HG02884 (cell line): ENCODE data around the gene CTAGE4.
"Not testable (repeated sequence)": the region's sequence is repeated elsewhere in the genome, so short reads cannot be mapped to it uniquely, and the experiment has no call there.

ENCODE experiments used
- ATAC-seq: cut with Tn5 transposase; IDR thresholded peaks from one replicate; pipeline ENCODE4 v1.9.1; 2021; ENCODE audit warnings: mild to moderate bottlenecking, moderate library complexity; ENCODE audit not compliant: unreplicated experiment

The CTAGE4 gene

DNA sequence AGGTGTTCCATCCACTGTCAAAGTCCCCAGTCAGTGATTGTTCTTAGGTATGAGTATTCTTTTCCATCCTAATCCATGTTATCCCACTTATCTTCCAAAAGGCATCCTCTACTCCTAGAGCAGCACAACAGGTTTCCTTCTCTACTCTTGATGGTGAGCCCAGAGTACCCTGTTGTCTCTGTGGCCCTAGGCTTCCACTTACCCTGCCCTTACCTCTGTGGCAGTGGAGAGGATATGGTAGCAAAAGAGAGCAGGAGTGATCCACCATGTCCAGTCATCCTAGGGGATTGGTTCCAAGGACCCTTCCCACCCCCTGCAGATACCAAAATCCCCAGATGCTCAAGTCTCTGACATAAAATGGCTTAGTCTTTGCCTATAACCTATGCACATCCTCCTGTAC, 33.9 kb downstream of the CTAGE4 start:
- not testable (repeated sequence) for ATAC-seq

DNA sequence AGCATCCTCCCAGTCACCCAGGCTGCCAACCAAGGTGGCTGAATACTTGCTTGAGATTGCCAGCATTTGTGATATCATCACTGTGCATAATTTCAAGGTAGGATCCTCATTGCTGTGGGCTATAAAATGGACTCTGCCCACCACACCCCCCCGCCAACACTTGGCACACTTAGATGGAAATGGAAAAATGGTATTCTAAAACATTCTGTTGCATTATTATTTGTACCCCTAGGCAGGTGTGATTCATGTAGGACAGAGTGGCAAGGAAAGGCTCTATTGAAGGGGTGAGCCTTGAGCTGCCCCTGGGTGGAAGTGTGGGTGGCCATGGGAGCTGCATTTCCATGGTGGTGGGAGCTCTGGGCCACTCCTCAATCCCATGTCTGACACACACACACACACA, 35.3 kb downstream of the CTAGE4 start:
- not testable (repeated sequence) for ATAC-seq

DNA sequence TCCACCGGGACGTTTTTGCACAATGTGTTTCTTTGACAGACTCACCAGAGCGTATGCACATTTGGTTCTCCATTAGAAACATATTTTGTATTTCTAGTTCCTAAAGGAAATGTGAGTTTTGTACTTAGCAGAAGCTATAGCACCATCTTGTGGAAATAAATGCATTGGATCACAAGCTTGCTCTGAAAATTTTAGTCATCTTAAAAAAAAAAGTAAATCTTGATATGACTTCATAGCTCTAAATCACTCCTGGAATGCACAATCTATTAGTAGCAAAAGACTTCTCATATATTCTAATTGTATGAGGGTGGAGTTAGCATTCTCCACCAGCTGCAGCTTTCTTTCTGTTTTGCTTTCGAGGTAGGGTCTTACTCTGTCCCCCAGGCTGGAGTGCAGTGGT, 35.9 kb downstream of the CTAGE4 start:
- not testable (repeated sequence) for ATAC-seq

DNA sequence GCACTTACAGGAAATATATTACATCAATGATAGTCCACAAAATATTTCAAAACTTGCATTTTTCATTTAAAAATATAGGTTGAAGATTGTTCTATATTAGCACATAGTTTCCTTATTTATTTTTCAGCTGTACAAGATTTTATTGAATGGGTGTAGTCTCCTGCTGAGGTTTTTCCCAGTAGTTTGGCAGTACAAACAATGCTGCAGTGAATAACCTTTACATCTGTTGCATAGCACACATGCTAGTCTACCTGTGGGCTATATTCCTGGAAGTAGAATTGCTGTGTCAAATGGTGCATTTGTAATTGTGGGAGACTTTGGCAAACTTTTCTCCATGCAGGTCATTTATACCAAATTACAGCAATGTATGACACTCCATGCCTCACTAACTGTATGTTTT, 37.3 kb downstream of the CTAGE4 start:
- not testable (repeated sequence) for ATAC-seq

DNA sequence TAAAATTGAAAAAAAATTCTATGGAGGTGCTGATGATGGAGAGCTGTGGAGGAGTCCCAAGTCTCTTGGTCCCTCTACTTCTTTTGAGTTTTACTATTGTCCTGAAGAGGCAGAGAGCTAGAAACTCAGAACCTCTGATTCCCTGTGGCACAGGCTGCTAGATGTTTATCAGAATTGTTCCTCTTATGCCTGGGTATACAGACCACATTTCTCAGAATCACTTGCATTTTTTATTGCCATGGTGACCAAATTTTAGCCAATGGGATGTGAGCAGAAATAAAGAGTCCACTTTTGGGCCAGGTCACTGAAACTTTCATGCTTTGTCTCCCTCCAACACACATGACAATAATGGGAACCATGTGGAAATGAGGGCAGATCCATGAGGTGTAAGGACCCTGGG, 40.4 kb downstream of the CTAGE4 start:
- ATAC-seq: not testable (repeated sequence)

DNA sequence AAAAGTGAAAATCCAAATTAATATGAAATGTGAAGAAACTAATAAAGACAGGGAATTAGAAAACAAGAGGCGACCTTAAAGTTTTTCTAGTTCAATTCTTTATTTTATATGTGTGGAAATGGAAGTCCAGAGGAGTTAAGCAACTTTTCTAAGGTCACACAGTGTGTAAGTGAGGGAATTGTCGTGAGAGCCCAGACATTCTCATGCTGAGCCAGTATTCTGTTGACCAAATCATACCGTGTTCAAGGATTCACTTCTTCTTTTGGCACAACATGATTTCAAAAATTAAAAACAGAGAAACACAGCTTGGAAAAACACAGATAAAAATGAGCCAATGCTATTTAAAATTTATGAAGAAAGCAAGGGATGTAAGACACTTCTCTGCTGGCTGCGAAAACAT, 43.6 kb downstream of the CTAGE4 start:
- ATAC-seq: not testable (repeated sequence)

DNA sequence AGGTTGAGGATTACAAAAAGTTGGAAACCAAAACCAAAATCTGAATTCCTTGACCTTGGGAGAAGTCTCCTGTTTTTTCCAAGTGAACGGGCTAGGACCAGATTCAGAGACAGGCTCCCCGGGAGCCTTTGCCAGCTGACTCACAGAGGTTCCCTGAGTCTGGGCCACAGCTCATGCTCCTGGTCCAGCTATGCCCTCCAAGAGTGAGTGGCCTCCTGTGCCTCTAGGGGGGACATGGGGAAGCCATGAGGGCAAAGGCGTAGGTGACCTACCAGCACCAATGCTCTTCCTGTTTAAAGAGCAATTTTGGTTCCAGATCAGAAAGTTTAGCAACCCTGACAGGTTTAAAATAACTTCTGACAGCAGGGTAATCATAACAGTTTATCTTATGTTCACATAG, 45.5 kb downstream of the CTAGE4 start:
- not testable (repeated sequence) for ATAC-seq

DNA sequence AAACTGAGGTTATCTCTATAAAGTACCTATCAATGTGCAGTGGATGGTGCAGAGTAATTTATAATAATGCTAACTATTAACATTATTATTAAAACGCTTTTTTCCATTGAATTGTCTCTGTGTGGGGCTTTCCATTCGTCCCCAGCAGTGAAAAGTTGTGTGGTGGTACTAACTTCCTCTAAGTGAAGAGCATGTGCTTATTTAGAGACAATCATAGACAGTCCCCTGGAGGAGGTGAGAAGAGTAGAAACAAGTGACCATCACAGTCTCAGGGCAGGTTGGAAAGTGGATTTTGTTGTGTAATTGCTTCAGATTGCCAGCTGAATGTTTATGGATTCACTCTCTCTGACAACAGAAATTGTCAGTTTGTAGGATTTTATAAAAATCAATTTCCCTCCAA, 47.8 kb downstream of the CTAGE4 start:
- ATAC-seq: not testable (repeated sequence)

DNA sequence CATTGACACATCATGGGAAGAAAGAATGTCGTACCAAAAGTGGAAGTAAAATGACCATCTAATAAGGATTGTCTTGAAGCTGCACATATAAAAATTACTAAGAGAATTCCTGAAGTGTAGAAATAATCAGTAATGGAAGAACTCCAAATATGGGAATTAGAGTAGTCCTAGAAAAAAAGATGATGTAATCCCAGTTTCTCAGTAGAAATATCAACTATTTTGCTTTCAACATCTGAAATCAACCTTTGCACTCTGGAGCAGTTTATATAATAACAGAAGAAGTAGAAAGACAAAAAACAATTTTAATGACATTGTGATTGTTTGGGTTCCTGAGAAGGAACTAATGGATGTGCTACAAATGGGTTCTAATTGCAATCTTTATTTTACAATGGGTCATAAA, 49.8 kb downstream of the CTAGE4 start:
- not testable (repeated sequence) for ATAC-seq
